SK-N-SH treated with all-trans-retinoic acid at 6 μM for 48 hours (cell line): Measurements from ENCODE around the gene CXCL17.

Source experiments
- ARNTL ChIP-seq: fragments of 450-650 bp; formaldehyde crosslinking; IDR thresholded peaks from 2 replicates; pipeline ENCODE4 v1.5.0; 2020; ENCODE audit warnings: low read depth, mild to moderate bottlenecking, moderate library complexity, borderline replicate concordance
- BACH2 ChIP-seq: fragments of 250-450 bp; sonication (Bioruptor Pico); IDR thresholded peaks from 2 replicates; pipeline ENCODE4 v1.9.0; 2021; ENCODE audit warnings: mild to moderate bottlenecking, borderline replicate concordance
- CREB5 ChIP-seq: fragments of 250-450 bp; sonication (Bioruptor Pico); IDR thresholded peaks from 2 replicates; pipeline ENCODE4 v1.5.1; 2020; ENCODE audit warnings: low read depth, mild to moderate bottlenecking, moderate library complexity
- ESRRG ChIP-seq: fragments of 250-450 bp; sonication (Bioruptor Pico); IDR thresholded peaks from 2 replicates; pipeline ENCODE4 v1.6.1; 2021; ENCODE audit warnings: mild to moderate bottlenecking
- OSR1 ChIP-seq: fragments of 250-450 bp; sonication (Bioruptor Pico); IDR thresholded peaks from 2 replicates; pipeline ENCODE4 v1.8.0; 2022; ENCODE audit warnings: moderate library complexity, mild to moderate bottlenecking, inconsistent platforms
- PATZ1 ChIP-seq: fragments of 250-450 bp; sonication (Bioruptor Pico); IDR thresholded peaks from 2 replicates; pipeline ENCODE4 v1.8.0; 2020; ENCODE audit warnings: mild to moderate bottlenecking, moderate library complexity, borderline replicate concordance
- POU6F1 ChIP-seq: fragments of 250-450 bp; sonication (Bioruptor Pico); IDR thresholded peaks from 2 replicates; pipeline ENCODE4 v1.8.0; 2021; ENCODE audit warnings: low read depth, mild to moderate bottlenecking, moderate library complexity, borderline replicate concordance
- PPARA ChIP-seq: fragments of 250-450 bp; sonication (Bioruptor Pico); IDR thresholded peaks from 2 replicates; pipeline ENCODE4 v1.5.0; 2020; ENCODE audit warnings: mild to moderate bottlenecking, borderline replicate concordance
- RARB ChIP-seq: fragments of 250-450 bp; sonication (Bioruptor Pico); IDR thresholded peaks from 2 replicates; pipeline ENCODE4 v1.8.0; 2021; ENCODE audit warnings: mild to moderate bottlenecking, moderate library complexity
- SNAI2 ChIP-seq: fragments of 250-450 bp; sonication (Bioruptor Pico); IDR thresholded peaks from 2 replicates; pipeline ENCODE4 v1.5.0; 2020; ENCODE audit warnings: mild to moderate bottlenecking, moderate library complexity
- TOX ChIP-seq: fragments of 250-450 bp; sonication (Bioruptor Pico); IDR thresholded peaks from 2 replicates; pipeline ENCODE4 v1.8.0; 2021; ENCODE audit warnings: mild to moderate bottlenecking, moderate library complexity, borderline replicate concordance
- ZFP3 ChIP-seq: fragments of 250-450 bp; sonication (Bioruptor Pico); IDR thresholded peaks from 2 replicates; pipeline ENCODE4 v1.5.0; 2020; ENCODE audit warnings: mild to moderate bottlenecking, moderate library complexity
- ZNF70 ChIP-seq: fragments of 450-650 bp; formaldehyde crosslinking; IDR thresholded peaks from 2 replicates; pipeline ENCODE4 v1.5.0; 2020; ENCODE audit warnings: mild to moderate bottlenecking, moderate library complexity

GRCh38 chr19:42386974-42387707, 55.6 kb downstream of the CXCL17 start:
- TF ChIP-seq CREB5 (CRISPR knock-in tag) (no peak), ARNTL (CRISPR knock-in tag) (no peak), TOX (no peak), OSR1 (no peak), ZFP3 (no peak), POU6F1 (CRISPR knock-in tag) (no peak), SNAI2 (CRISPR knock-in tag) (no peak), PATZ1 (CRISPR knock-in tag) (no peak), BACH2 (CRISPR knock-in tag) (no peak), RARB (CRISPR knock-in tag) (no peak), ZNF70 (CRISPR knock-in tag) (no peak), PPARA (CRISPR knock-in tag) (no peak), ESRRG (CRISPR knock-in tag) (no peak)
